CD14-positive monocyte (primary cell): ENCODE data around the gene PLK3. TPM values are rescaled to one million over a fixed set of nuclear protein-coding genes. Genes with fewer than 3 reads are reported as not detected.

ENCODE experiments used
- DNase-seq, 3 donors: peaks; one replicate each; pipeline ENCODE4 v3.0.0-alpha.2; 2011 to 2022
- H2AFZ ChIP-seq: 2 replicates; pipeline ENCODE4 v1.6.0; 2012; ENCODE audit warnings: mild to moderate bottlenecking, low read depth, low read length, inconsistent platforms; ENCODE audit not compliant: insufficient read depth, poor library complexity, severe bottlenecking
- H3K27ac ChIP-seq, 2 donors: 1 replicate in 1 of 2; 2 replicates in 1 of 2; pipeline ENCODE4 v1.5.1; 2012 to 2013; ENCODE audit warnings: low read length in 2 of 2, control low read depth in 1 of 2, inconsistent platforms in 1 of 2, low read depth in 1 of 2, mild to moderate bottlenecking in 1 of 2
- H3K27me3 ChIP-seq, 2 donors: one replicate each; pipeline versions ENCODE4 v1.6.0 to v1.6.1; 2011 to 2013; ENCODE audit warnings: low read length in 2 of 2; ENCODE audit not compliant: control insufficient read depth in 2 of 2, insufficient read depth in 2 of 2
- H3K36me3 ChIP-seq, 2 donors: replicated peaks in 1 of 2; 1 replicate in 1 of 2; 2 replicates in 1 of 2; pipeline versions ENCODE4 v1.5.1 to v1.6.1; 2012 to 2013; ENCODE audit warnings: low read length in 2 of 2, control low read depth in 1 of 2, inconsistent platforms in 1 of 2, mild to moderate bottlenecking in 1 of 2; ENCODE audit not compliant: insufficient read depth in 2 of 2, control insufficient read depth in 1 of 2
- H3K4me1 ChIP-seq, 2 donors: 1 replicate in 1 of 2; 2 replicates in 1 of 2; pipeline versions ENCODE4 v1.5.1 to v1.6.1; 2012 to 2013; ENCODE audit warnings: low read length in 2 of 2, control low read depth in 1 of 2, inconsistent platforms in 1 of 2, mild to moderate bottlenecking in 1 of 2, moderate library complexity in 1 of 2; ENCODE audit not compliant: insufficient read depth in 2 of 2, control insufficient read depth in 1 of 2
- H3K4me2 ChIP-seq: replicated peaks from 2 replicates; pipeline ENCODE3; 2012; ENCODE audit warnings: low read length, moderate library complexity, mild to moderate bottlenecking; ENCODE audit not compliant: poor library complexity, severe bottlenecking; ENCODE audit errors: extremely low read depth
- H3K4me3 ChIP-seq, 3 experiments: fragments of 200-600 bp in 1 of 3; sonication (generic) in 1 of 3; replicated peaks in 1 of 3; 1 replicate in 2 of 3; 2 replicates in 1 of 3; pipeline ENCODE4 v1.5.1; 2011 to 2013; ENCODE audit warnings: low read length in 3 of 3, mild to moderate bottlenecking in 3 of 3, control low read depth in 2 of 3, low read depth in 2 of 3, inconsistent platforms in 1 of 3, moderate library complexity in 1 of 3
- H3K79me2 ChIP-seq: 2 replicates; pipeline ENCODE4 v1.6.0; 2012; ENCODE audit warnings: mild to moderate bottlenecking, control low read depth, inconsistent platforms, low read length, moderate library complexity; ENCODE audit not compliant: insufficient read depth
- H3K9ac ChIP-seq: 2 replicates; pipeline ENCODE4 v1.6.0; 2017; ENCODE audit warnings: low read length, mild to moderate bottlenecking; ENCODE audit not compliant: insufficient read depth, poor library complexity, severe bottlenecking
- H3K9me3 ChIP-seq, 2 donors: replicated peaks in 1 of 2; 1 replicate in 1 of 2; 2 replicates in 1 of 2; pipeline versions ENCODE4 v1.5.1 to v1.6.1; 2012 to 2013; ENCODE audit warnings: low read length in 2 of 2, control low read depth in 1 of 2; ENCODE audit not compliant: control insufficient read depth in 1 of 2, insufficient read depth in 1 of 2
- H4K20me1 ChIP-seq: 2 replicates; pipeline ENCODE4 v1.6.0; 2012; ENCODE audit warnings: mild to moderate bottlenecking, low read length, control low read depth, moderate library complexity; ENCODE audit not compliant: insufficient read depth
- H3K27ac Mint-ChIP-seq, 7 donors: one replicate each; pipeline ENCODE4 v1.8.0; 2020; ENCODE audit warnings: mild to moderate bottlenecking in 7 of 7, mixed read lengths in 7 of 7, moderate library complexity in 6 of 7, inconsistent platforms in 2 of 7
- H3K27me3 Mint-ChIP-seq, 3 donors: one replicate each; pipeline ENCODE4 v1.8.0; 2021 to 2022; ENCODE audit warnings: low read depth in 3 of 3, mild to moderate bottlenecking in 3 of 3, mixed read lengths in 3 of 3, moderate library complexity in 3 of 3, inconsistent platforms in 1 of 3
- H3K36me3 Mint-ChIP-seq, 2 donors: one replicate each; pipeline ENCODE4 v1.8.0; 2020; ENCODE audit warnings: mixed read lengths in 2 of 2, inconsistent platforms in 1 of 2, mild to moderate bottlenecking in 1 of 2
- H3K4me1 Mint-ChIP-seq: one replicate; pipeline ENCODE4 v1.8.0; 2020; ENCODE audit warnings: mild to moderate bottlenecking, mixed read lengths
- H3K4me3 Mint-ChIP-seq, 2 donors: one replicate each; pipeline ENCODE4 v1.8.0; 2020; ENCODE audit warnings: mild to moderate bottlenecking in 2 of 2, mixed read lengths in 2 of 2, moderate library complexity in 1 of 2
- H3K9me3 Mint-ChIP-seq, 7 donors: one replicate each; pipeline ENCODE4 v1.8.0; 2020 to 2022; ENCODE audit warnings: mixed read lengths in 7 of 7, mild to moderate bottlenecking in 6 of 7, moderate library complexity in 6 of 7, inconsistent platforms in 2 of 7
- WGBS: methylation state at CpG from one replicate; pipeline ENCODE4 v1.1.5; 2013; ENCODE audit warnings: missing lambda C conversion rate; ENCODE audit not compliant: insufficient coverage; 5-methylcytosine and 5-hydroxymethylcytosine counted together
- intact Hi-C, 2 donors: fragments of 100-400 bp; cut with micrococcal nuclease; formaldehyde crosslinking; loops; one replicate each; pipeline versions ENCODE4 v1.15.0 to v1.15.1; 2023
- polyA plus RNA-seq, 3 donors: library from polyadenylated mRNA; depleted of rRNA in 1 of 3; unstranded in 2 of 3; stranded (reverse) in 1 of 3; fragments of 300-500 nt in 2 of 3; fragments of >200 nt in 1 of 3; fragmentation: Illumina TruSeq in 2 of 3; gene quantifications; 1 replicate in 2 of 3; 2 replicates in 1 of 3; pipeline ENCODE4 v1.2.3, GENCODE V29; 2012 to 2021
- TF ChIP-seq, protein P1 (sequence below): fragments of 200-600 bp; IDR thresholded peaks from one replicate; pipeline ENCODE4 v1.8.0; 2022; ENCODE audit warnings: antibody characterized with exemption, mild to moderate bottlenecking

The PLK3 gene
- polyA plus RNA-seq, 3 donors, result 15.8 to 285 (median 28.1) TPM

DNA sequence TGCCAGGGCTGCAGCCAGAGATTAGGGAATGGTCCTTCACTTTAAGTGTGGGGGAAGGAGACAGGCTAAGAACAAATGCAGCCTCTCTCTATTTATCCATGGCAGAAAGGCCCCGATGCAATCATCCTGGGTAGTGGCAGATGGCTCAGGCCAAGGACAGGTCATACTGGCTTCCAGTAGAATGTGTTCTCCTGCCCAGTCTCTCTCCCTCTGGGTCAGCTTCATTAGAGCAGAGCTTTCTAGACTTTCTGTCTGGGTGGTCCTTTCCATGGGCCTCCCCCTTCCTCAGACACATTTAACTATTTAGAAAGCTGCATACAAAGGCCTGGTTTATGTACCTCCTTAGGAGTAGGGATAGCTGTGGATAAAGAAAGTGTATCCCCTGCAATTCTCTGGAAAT, 47.7 kb downstream of the PLK3 start:
- Histone ChIP-seq H3K4me1 (peaks cover 6% of the 10 kb centered on the region in 2 donors), H3K36me3 (peaks cover 0 to 9% of the 10 kb centered on the region in 2 donors), H3K4me3 (no peak overlapping the region), H3K9me3 (no peaks in the 10 kb centered on the region), H3K4me2 (no peak overlapping the region), H4K20me1 (no peaks in the 10 kb centered on the region), H2AFZ (no peak overlapping the region), H3K27ac (no peak overlapping the region), H3K27me3 (peaks cover 0 to 11% of the 10 kb centered on the region in 2 donors), H3K9ac (no peak overlapping the region), H3K79me2 (no peaks in the 10 kb centered on the region)
- Mint-ChIP-seq H3K36me3 (peaks cover 22 to 36% of the 10 kb centered on the region in 2 donors), H3K27ac (no peak overlapping the region), H3K27me3 (peaks cover 10 to 14% (median 13%) of the 10 kb centered on the region in 3 donors), H3K9me3 (peaks cover 0 to 5% (median 0%) of the 10 kb centered on the region in 7 donors), H3K4me3 (no peak overlapping the region), H3K4me1 (peaks cover 2% of the 10 kb centered on the region)
- DNase-seq, result no peak
- no CpG with 5 or more reads among the region's 1 CpG for whole genome bisulfite sequencing
- TF ChIP-seq, protein P1, sequence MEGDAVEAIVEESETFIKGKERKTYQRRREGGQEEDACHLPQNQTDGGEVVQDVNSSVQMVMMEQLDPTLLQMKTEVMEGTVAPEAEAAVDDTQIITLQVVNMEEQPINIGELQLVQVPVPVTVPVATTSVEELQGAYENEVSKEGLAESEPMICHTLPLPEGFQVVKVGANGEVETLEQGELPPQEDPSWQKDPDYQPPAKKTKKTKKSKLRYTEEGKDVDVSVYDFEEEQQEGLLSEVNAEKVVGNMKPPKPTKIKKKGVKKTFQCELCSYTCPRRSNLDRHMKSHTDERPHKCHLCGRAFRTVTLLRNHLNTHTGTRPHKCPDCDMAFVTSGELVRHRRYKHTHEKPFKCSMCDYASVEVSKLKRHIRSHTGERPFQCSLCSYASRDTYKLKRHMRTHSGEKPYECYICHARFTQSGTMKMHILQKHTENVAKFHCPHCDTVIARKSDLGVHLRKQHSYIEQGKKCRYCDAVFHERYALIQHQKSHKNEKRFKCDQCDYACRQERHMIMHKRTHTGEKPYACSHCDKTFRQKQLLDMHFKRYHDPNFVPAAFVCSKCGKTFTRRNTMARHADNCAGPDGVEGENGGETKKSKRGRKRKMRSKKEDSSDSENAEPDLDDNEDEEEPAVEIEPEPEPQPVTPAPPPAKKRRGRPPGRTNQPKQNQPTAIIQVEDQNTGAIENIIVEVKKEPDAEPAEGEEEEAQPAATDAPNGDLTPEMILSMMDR, result no peak
- intact Hi-C loops, result no loop called here

DNA sequence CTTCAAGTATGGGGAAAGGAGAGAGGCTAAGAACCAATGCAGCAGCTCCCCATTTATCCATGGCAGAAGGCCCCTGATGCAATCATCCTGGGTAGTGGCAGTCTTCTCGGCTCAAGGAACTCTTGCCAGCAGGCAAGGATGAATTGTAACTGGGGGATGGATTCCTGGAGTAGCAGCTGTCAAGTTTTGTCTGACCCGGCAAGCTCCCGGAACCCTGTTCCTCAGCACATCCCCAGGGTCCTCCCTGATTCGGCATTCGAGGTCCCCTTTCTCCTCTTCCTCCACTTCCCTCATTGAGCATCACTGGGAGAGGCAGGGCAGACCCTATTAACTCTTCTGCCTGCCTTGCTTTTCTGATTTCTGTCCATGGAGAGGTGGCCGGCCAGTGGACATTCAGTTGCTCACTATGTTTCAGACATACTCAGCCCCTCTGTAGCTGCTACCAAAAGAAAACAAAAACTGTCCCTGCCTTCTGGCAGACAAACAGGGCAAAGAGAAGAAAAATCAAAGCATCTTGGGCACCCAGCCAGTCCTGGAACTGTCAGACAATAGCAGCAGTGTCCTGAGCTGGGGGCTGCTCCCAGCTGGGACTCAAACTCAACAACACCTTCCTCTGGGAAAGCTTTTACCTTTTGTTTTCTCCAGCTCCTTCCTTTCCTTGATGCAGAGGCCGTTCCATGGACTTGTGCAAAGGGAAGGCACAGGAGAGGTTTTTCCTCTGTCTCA, 48.4 kb downstream of the PLK3 start:
- no peak overlapping the region for H3K4me3 Mint-ChIP-seq
- peak overlapping the region in 1 of 7 donors; percentile 60 for H3K27ac Mint-ChIP-seq
- DNase-seq, result no peak
- peaks cover 6 to 10% (median 7%) of the 10 kb centered on the region in 3 donors for H3K27me3 Mint-ChIP-seq
- Histone ChIP-seq H2AFZ (no peak overlapping the region), H3K27ac (no peak overlapping the region), H3K27me3 (peaks cover 0 to 4% of the 10 kb centered on the region in 2 donors), H3K79me2 (no peaks in the 10 kb centered on the region), H3K36me3 (peaks cover 0 to 12% of the 10 kb centered on the region in 2 donors), H3K4me2 (no peak overlapping the region), H4K20me1 (no peaks in the 10 kb centered on the region), H3K9me3 (no peaks in the 10 kb centered on the region), H3K4me3 (no peak overlapping the region), H3K9ac (no peak overlapping the region), H3K4me1 (no peaks in the 10 kb centered on the region)
- H3K4me1 Mint-ChIP-seq, result no peaks in the 10 kb centered on the region
- intact Hi-C loops, result no loop called here
- WGBS, result 96% methylated on average over 4 of the region's 7 CpGs
- H3K9me3 Mint-ChIP-seq, result peaks cover 0 to 5% (median 0%) of the 10 kb centered on the region in 7 donors
- TF ChIP-seq, protein P1, result no peak
- H3K36me3 Mint-ChIP-seq, result peaks cover 26 to 41% of the 10 kb centered on the region in 2 donors
